Measurements from ENCODE around the gene CSRNP3.

Gene CSRNP3

DNA sequence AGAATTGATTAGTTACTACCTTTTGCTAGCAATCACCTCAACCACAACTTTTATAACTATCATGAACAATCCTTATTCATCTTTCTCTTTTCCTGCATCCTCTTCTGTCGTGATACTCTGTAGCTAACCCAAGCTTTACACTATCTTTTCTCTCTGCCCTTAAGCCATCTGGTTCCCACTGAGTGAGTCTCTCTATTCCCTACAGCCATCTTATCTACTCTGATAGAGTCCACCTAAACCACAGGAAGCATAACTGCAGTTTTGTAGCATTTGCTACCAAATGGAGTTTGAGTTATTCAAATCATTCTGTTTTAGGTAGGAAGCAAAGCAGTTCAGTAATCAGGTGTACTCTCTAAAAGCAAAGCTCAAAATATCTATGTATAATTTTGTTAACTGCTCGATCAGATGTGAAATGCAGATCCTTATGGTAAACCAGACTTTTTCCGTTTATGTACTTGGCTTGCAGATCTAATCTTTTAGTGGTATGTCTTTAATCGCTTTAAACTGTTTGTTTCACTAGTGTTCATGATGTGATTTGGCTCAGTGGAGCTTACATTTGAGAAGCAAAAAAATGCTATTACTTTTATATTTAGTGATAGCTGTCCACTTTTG, 91.0 kb downstream of the CSRNP3 start:
- no peaks in the 10 kb centered on the region for H3K4me1 ChIP-seq (ENCODE audit: insufficient read depth, low read length, severe bottlenecking)
- no peak overlapping the region for H3K4me2 ChIP-seq (ENCODE audit: low read length)
- no peak overlapping the region for H3K4me3 ChIP-seq (ENCODE audit: low read depth, low read length, poor library complexity, severe bottlenecking)
- no peaks in the 10 kb centered on the region for H3K36me3 ChIP-seq (ENCODE audit: insufficient read depth, low read length)
- H3K27me3 ChIP-seq (ENCODE audit: insufficient read depth, low read length), result no peaks in the 10 kb centered on the region
- H3K9me3 ChIP-seq (ENCODE audit: low read length), result no peaks in the 10 kb centered on the region
- H3F3A ChIP-seq (ENCODE audit: insufficient read depth, low read length), result no peaks in the 10 kb centered on the region
- H4K20me1 ChIP-seq (ENCODE audit: insufficient read depth, low read length), result no peaks in the 10 kb centered on the region
- H2AFZ ChIP-seq (ENCODE audit: low read length), result no peak overlapping the region
- H3K27ac ChIP-seq (ENCODE audit: low read depth, low read length, poor library complexity, severe bottlenecking), result no peak overlapping the region
- no peaks in the 10 kb centered on the region for H3K9me2 ChIP-seq (ENCODE audit: low read depth, low read length)
- TF ChIP-seq, protein P1, sequence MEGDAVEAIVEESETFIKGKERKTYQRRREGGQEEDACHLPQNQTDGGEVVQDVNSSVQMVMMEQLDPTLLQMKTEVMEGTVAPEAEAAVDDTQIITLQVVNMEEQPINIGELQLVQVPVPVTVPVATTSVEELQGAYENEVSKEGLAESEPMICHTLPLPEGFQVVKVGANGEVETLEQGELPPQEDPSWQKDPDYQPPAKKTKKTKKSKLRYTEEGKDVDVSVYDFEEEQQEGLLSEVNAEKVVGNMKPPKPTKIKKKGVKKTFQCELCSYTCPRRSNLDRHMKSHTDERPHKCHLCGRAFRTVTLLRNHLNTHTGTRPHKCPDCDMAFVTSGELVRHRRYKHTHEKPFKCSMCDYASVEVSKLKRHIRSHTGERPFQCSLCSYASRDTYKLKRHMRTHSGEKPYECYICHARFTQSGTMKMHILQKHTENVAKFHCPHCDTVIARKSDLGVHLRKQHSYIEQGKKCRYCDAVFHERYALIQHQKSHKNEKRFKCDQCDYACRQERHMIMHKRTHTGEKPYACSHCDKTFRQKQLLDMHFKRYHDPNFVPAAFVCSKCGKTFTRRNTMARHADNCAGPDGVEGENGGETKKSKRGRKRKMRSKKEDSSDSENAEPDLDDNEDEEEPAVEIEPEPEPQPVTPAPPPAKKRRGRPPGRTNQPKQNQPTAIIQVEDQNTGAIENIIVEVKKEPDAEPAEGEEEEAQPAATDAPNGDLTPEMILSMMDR (IDR thresholded peaks at IDR 0.05; ENCODE audit: low read length), result no peak
- TF ChIP-seq EZH2 (IDR thresholded peaks at IDR 0.05; ENCODE audit: borderline replicate concordance, low read length), result no peak
- no peak overlapping the region for H3K9ac ChIP-seq (ENCODE audit: low read length)
- H3K79me2 ChIP-seq (ENCODE audit: insufficient read depth, low read length), result no peaks in the 10 kb centered on the region

DNA sequence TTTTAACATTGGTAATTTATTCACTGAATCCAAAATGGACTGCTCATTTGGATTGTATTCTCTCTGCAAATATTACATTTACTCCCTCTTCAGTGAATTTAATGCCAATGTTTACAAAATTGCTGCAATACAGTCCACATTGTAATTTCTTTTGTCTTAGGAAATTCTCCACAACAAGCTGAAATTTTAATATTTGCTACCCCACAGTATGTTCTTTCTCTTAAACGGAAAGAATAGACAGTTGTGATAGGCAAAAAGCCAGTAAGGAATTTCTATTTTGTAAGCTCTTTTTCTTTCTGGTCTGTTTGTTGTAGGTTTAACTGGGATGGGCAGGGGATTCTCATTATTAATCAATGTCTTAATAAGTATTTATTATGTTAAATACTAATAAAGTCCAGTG, 92.0 kb downstream of the CSRNP3 start:
- no peak for TF ChIP-seq EZH2 (IDR thresholded peaks at IDR 0.05; ENCODE audit: borderline replicate concordance, low read length)
- TF ChIP-seq, protein P1 (IDR thresholded peaks at IDR 0.05; ENCODE audit: low read length), result no peak
- Histone ChIP-seq H3K9me2 (ENCODE audit: low read depth, low read length) (no peaks in the 10 kb centered on the region), H3K4me1 (ENCODE audit: insufficient read depth, low read length, severe bottlenecking) (no peaks in the 10 kb centered on the region), H3K27me3 (ENCODE audit: insufficient read depth, low read length) (no peaks in the 10 kb centered on the region), H3F3A (ENCODE audit: insufficient read depth, low read length) (no peaks in the 10 kb centered on the region), H3K79me2 (ENCODE audit: insufficient read depth, low read length) (no peaks in the 10 kb centered on the region), H3K27ac (ENCODE audit: low read depth, low read length, poor library complexity, severe bottlenecking) (no peak overlapping the region), H3K9me3 (ENCODE audit: low read length) (no peaks in the 10 kb centered on the region), H3K36me3 (ENCODE audit: insufficient read depth, low read length) (no peaks in the 10 kb centered on the region), H3K4me2 (ENCODE audit: low read length) (no peak overlapping the region), H2AFZ (ENCODE audit: low read length) (no peak overlapping the region), H3K9ac (ENCODE audit: low read length) (no peak overlapping the region), H3K4me3 (ENCODE audit: low read depth, low read length, poor library complexity, severe bottlenecking) (no peak overlapping the region), H4K20me1 (ENCODE audit: insufficient read depth, low read length) (no peaks in the 10 kb centered on the region)

DNA sequence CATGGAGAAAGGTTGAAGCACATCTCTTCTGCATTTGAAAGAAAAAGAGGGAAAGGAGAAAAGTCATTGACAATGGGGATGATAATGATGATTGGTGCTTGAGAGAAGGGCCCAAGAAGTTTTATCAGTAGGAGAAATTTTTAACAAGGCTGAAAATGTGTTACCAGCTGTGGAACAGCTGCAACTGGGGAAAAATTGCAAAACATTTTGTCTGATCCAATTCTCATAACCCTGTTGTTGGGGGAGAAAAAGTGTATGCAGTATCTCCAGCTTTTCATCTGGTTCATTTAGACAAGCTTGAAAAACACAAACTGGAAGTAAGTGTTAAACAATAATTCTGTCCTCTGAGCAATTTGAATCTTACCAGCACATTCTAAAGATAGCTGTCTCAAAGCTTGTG, 92.7 kb downstream of the CSRNP3 start:
- no peaks in the 10 kb centered on the region for H3F3A ChIP-seq (ENCODE audit: insufficient read depth, low read length)
- H3K4me1 ChIP-seq (ENCODE audit: insufficient read depth, low read length, severe bottlenecking), result no peaks in the 10 kb centered on the region
- H3K9ac ChIP-seq (ENCODE audit: low read length), result no peak overlapping the region
- H3K79me2 ChIP-seq (ENCODE audit: insufficient read depth, low read length), result no peaks in the 10 kb centered on the region
- no peak overlapping the region for H2AFZ ChIP-seq (ENCODE audit: low read length)
- H3K9me3 ChIP-seq (ENCODE audit: low read length), result no peaks in the 10 kb centered on the region
- H3K36me3 ChIP-seq (ENCODE audit: insufficient read depth, low read length), result no peaks in the 10 kb centered on the region
- TF ChIP-seq, protein P1 (IDR thresholded peaks at IDR 0.05; ENCODE audit: low read length), result no peak
- no peak for TF ChIP-seq EZH2 (IDR thresholded peaks at IDR 0.05; ENCODE audit: borderline replicate concordance, low read length)
- no peak overlapping the region for H3K4me3 ChIP-seq (ENCODE audit: low read depth, low read length, poor library complexity, severe bottlenecking)
- H3K27ac ChIP-seq (ENCODE audit: low read depth, low read length, poor library complexity, severe bottlenecking), result no peak overlapping the region
- H3K4me2 ChIP-seq (ENCODE audit: low read length), result no peak overlapping the region
- no peaks in the 10 kb centered on the region for H3K9me2 ChIP-seq (ENCODE audit: low read depth, low read length)
- H4K20me1 ChIP-seq (ENCODE audit: insufficient read depth, low read length), result no peaks in the 10 kb centered on the region
- no peaks in the 10 kb centered on the region for H3K27me3 ChIP-seq (ENCODE audit: insufficient read depth, low read length)

Data from OCI-LY1 (cell line).